CD4-positive, alpha-beta T cell (primary cell): ENCODE measurements around the gene C17orf58. TPM values are rescaled to one million over a fixed set of nuclear protein-coding genes. Genes with fewer than 3 reads are reported as not detected.
"Not testable (repeated sequence)": the region's sequence is repeated elsewhere in the genome, so short reads cannot be mapped to it uniquely, and the experiment has no call there.

ENCODE experiments used
- ATAC-seq: fragments of 200-7000 bp; cut with Tn5 transposase; one replicate; pipeline ENCODE4 v1.10.0; 2022; ENCODE audit warnings: mild to moderate bottlenecking; ENCODE audit not compliant: poor library complexity
- CTCF ChIA-PET: fragments of 350-600 bp; sonication (Branson Sonifier 250); formaldehyde crosslinking; loops from one replicate; lab custom pipeline; 2021; ENCODE audit warnings: antibody characterized with exemption, inconsistent platforms; lab: Charles Lee
- POLR2A ChIA-PET: fragments of 350-600 bp; sonication (Branson Sonifier 250); formaldehyde crosslinking; loops from one replicate; lab custom pipeline; 2021; ENCODE audit warnings: antibody characterized with exemption, inconsistent platforms; lab: Charles Lee
- DNase-seq, 14 experiments: peaks; one replicate each; pipeline ENCODE4 v3.0.0-alpha.2; 2013 to 2020; ENCODE audit warnings: mixed read lengths in 2 of 14
- H3K27ac ChIP-seq, 2 donors: one replicate each; pipeline versions ENCODE4 v1.5.1 to v1.7.0; 2013; ENCODE audit warnings: low read length in 2 of 2, low read depth in 1 of 2, mild to moderate bottlenecking in 1 of 2
- H3K27me3 ChIP-seq, 2 experiments: 1 replicate in 1 of 2; 2 replicates in 1 of 2; pipeline versions ENCODE4 v1.6.1 to v1.7.0; 2013; ENCODE audit warnings: low read length in 2 of 2, control low read depth in 1 of 2, mild to moderate bottlenecking in 1 of 2, moderate library complexity in 1 of 2; ENCODE audit not compliant: insufficient read depth in 2 of 2, control insufficient read depth in 1 of 2
- H3K36me3 ChIP-seq: one replicate; pipeline ENCODE4 v1.6.1; 2013; ENCODE audit warnings: low read length, control low read depth; ENCODE audit not compliant: insufficient read depth
- H3K4me1 ChIP-seq: one replicate; pipeline ENCODE4 v1.6.1; 2013; ENCODE audit warnings: low read length, control low read depth; ENCODE audit not compliant: insufficient read depth
- H3K4me3 ChIP-seq: one replicate; pipeline ENCODE4 v1.5.1; 2013; ENCODE audit warnings: mild to moderate bottlenecking, low read length, moderate library complexity
- H3K9me3 ChIP-seq, 2 experiments: 1 replicate in 1 of 2; 2 replicates in 1 of 2; pipeline versions ENCODE4 v1.6.1 to v1.7.0; 2013; ENCODE audit warnings: low read length in 2 of 2, mild to moderate bottlenecking in 2 of 2, control low read depth in 1 of 2, moderate library complexity in 1 of 2; ENCODE audit not compliant: control insufficient read depth in 1 of 2, insufficient read depth in 1 of 2
- H3K27ac Mint-ChIP-seq: one replicate; pipeline ENCODE4 v1.8.0; 2020; ENCODE audit warnings: mixed read lengths
- H3K27me3 Mint-ChIP-seq: one replicate; pipeline ENCODE4 v1.8.0; 2021; ENCODE audit warnings: mixed read lengths
- H3K36me3 Mint-ChIP-seq: one replicate; pipeline ENCODE4 v1.8.0; 2021; ENCODE audit warnings: low read depth, mixed read lengths
- H3K4me1 Mint-ChIP-seq: one replicate; pipeline ENCODE4 v1.8.0; 2021; ENCODE audit warnings: low read depth, mixed read lengths
- H3K4me3 Mint-ChIP-seq: one replicate; pipeline ENCODE4 v1.8.0; 2020; ENCODE audit warnings: mild to moderate bottlenecking, mixed read lengths
- H3K9me3 Mint-ChIP-seq: one replicate; pipeline ENCODE4 v1.8.0; 2020; ENCODE audit warnings: mixed read lengths
- CTCF ChIP-seq: fragments of 200-600 bp; IDR thresholded peaks from one replicate; pipeline ENCODE4 v1.8.0; 2022; ENCODE audit warnings: antibody characterized with exemption, mild to moderate bottlenecking
- intact Hi-C, 2 experiments: fragments of 100-400 bp; cut with DNase I in 1 of 2; cut with micrococcal nuclease in 1 of 2; formaldehyde crosslinking; loops; one replicate each; pipeline versions ENCODE4 v1.15.1 to v1.9.0; 2023 to 2025; cut with DNase I, micrococcal nuclease
- total RNA-seq, 174 experiments: library from RNA in 2 of 174; stranded (reverse) in 2 of 174; gene quantifications; one replicate each; pipeline ENCODE4 v1.2.3 and lab custom pipeline; 2021 to 2026

The C17orf58 gene
- total RNA-seq, 2 experiments from 2014 or later, result 0.22 to 0.31 TPM

- peaks cover 49% of the 10 kb centered on the region for H3K36me3 Mint-ChIP-seq
- H3K27me3 Mint-ChIP-seq, result no peaks in the 10 kb centered on the region
- POLR2A ChIA-PET, result no interaction called here
- H3K4me1 Mint-ChIP-seq, result no peaks in the 10 kb centered on the region
- DNase-seq, result no peak
- intact Hi-C loops, result no loop called here
- Histone ChIP-seq H3K4me3 (no peak overlapping the region), H3K9me3 (no peaks in the 10 kb centered on the region), H3K27ac (no peak overlapping the region), H3K36me3 (peaks cover 42% of the 10 kb centered on the region), H3K27me3 (no peaks in the 10 kb centered on the region), H3K4me1 (no peaks in the 10 kb centered on the region)
- no peak overlapping the region for H3K27ac Mint-ChIP-seq
- TF ChIP-seq CTCF, result no peak
- no peak overlapping the region for H3K4me3 Mint-ChIP-seq
- ATAC-seq, result no peak
- no peaks in the 10 kb centered on the region for H3K9me3 Mint-ChIP-seq
- CTCF ChIA-PET, result no interaction called here
Measured at GRCh38 chr17:67970783-67971182, 25.5 kb downstream of the C17orf58 start.

GRCh38 chr17:67963145-67963572, 33.1 kb downstream of the C17orf58 start:
- POLR2A ChIA-PET, H3K4me3 ChIP-seq, H3K4me3 Mint-ChIP-seq, H3K27me3 Mint-ChIP-seq, H3K27ac ChIP-seq, H3K9me3 Mint-ChIP-seq, H3K4me1 ChIP-seq, H3K9me3 ChIP-seq, H3K27me3 ChIP-seq, H3K4me1 Mint-ChIP-seq: not testable (repeated sequence)
- TF ChIP-seq CTCF, result peak; percentile 79
- CTCF ChIA-PET, result interaction anchor here (1.7 kb wide), 1 partner anchor 21 kb away, joined by 5 read pairs; no protein-coding TSS in a partner anchor
- intact Hi-C loops, result loop anchor here (2.0 to 10.0 kb wide), 3 partner anchors 49 to 500 kb away; no protein-coding TSS in a partner anchor
- DNase-seq, result peak; percentile 19 to 87 (median 64)
- Mint-ChIP-seq H3K36me3 (peaks cover 66% of the 10 kb centered on the region), H3K27ac (peak overlapping the region; percentile 2)
- peaks cover 59% of the 10 kb centered on the region for H3K36me3 ChIP-seq
- peak; percentile 100 for ATAC-seq

GRCh38 chr17:67962156-67962555, 34.1 kb downstream of the C17orf58 start:
- H3K27ac ChIP-seq, H3K27me3 ChIP-seq, H3K4me1 Mint-ChIP-seq, DNase-seq, POLR2A ChIA-PET, H3K9me3 Mint-ChIP-seq, H3K27ac Mint-ChIP-seq, H3K4me3 ChIP-seq, H3K4me3 Mint-ChIP-seq, H3K4me1 ChIP-seq, ATAC-seq, CTCF ChIA-PET, H3K9me3 ChIP-seq, H3K27me3 Mint-ChIP-seq: not testable (repeated sequence)
- H3K36me3 ChIP-seq, result peaks cover 61% of the 10 kb centered on the region
- H3K36me3 Mint-ChIP-seq, result peaks cover 64% of the 10 kb centered on the region
- intact Hi-C loops, result loop anchor here (2.0 to 10.0 kb wide), 3 partner anchors 50 to 501 kb away; no protein-coding TSS in a partner anchor

GRCh38 chr17:67960276-67960675, 36.0 kb downstream of the C17orf58 start:
- POLR2A ChIA-PET, CTCF ChIA-PET, DNase-seq: not testable (repeated sequence)

More at GRCh38 chr17:67960276-67960675, 36.0 kb downstream of the C17orf58 start:
- H3K9me3 Mint-ChIP-seq, H3K27ac Mint-ChIP-seq, H3K9me3 ChIP-seq, H3K4me1 ChIP-seq, H3K27me3 Mint-ChIP-seq, ATAC-seq, H3K4me3 Mint-ChIP-seq, H3K4me3 ChIP-seq, H3K27me3 ChIP-seq, H3K27ac ChIP-seq, H3K4me1 Mint-ChIP-seq: not testable (repeated sequence)
- intact Hi-C loops, result loop anchor here in 1 of 2 experiments (5.0 to 10.0 kb wide), 2 partner anchors 52 to 215 kb away; no protein-coding TSS in a partner anchor
- peaks cover 52% of the 10 kb centered on the region for H3K36me3 ChIP-seq
- peaks cover 52% of the 10 kb centered on the region for H3K36me3 Mint-ChIP-seq
